Measurements from ENCODE around the gene LALBA. TPM values are rescaled to one million over a fixed set of nuclear protein-coding genes. Genes with fewer than 3 reads are reported as not detected.
"Not testable (repeated sequence)": the region's sequence is repeated elsewhere in the genome, so short reads cannot be mapped to it uniquely, and the experiment has no call there.

The LALBA gene
- total RNA-seq, 4 donors from 2014 or later = not detected

DNA sequence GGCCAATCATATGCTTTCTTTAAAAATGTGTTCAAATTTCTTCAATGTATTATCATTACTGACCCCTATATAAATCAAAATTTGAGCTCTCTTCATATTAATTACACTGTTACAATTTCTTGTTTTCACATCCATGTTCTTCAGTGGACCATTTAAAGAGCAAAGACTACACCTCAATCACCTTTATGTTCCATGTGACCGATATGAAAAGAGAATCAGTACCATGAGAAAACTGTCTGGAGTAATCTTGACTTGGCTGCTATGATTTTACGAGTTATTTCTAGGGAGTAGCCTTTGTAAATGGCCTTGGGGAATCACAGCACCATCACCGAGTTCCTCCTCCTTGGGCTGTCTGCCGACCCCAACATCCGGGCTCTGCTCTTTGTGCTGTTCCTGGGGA lies 44.5 kb downstream of the LALBA start, which contains the start of gene OR8S1:
Gene OR8S1 (plus strand): TSS at position 301 of the 400 bp plus-strand sequence. CDS start 0 bp downstream, at position 301.
- no peaks in the 10 kb centered on the region for H3K4me1 ChIP-seq
- H3K36me3 ChIP-seq = no peaks in the 10 kb centered on the region
- no peak for DNase-seq (ENCODE audit: low spot score in 2 of 2)
- no peak within 1 kb of the TSS for H3K4me3 ChIP-seq
- H3K27me3 ChIP-seq = no peaks in the 10 kb centered on the region
- H3K27ac ChIP-seq = no peak within 1 kb of the TSS
- no peaks in the 10 kb centered on the region for H3K9me3 ChIP-seq
- 82 to 89% methylated on average over 5 of the region's 5 CpGs for WGBS, 2 donors
- TF ChIP-seq POLR2A (IDR thresholded peaks at IDR 0.05) = no peak
- TF ChIP-seq, protein P1, sequence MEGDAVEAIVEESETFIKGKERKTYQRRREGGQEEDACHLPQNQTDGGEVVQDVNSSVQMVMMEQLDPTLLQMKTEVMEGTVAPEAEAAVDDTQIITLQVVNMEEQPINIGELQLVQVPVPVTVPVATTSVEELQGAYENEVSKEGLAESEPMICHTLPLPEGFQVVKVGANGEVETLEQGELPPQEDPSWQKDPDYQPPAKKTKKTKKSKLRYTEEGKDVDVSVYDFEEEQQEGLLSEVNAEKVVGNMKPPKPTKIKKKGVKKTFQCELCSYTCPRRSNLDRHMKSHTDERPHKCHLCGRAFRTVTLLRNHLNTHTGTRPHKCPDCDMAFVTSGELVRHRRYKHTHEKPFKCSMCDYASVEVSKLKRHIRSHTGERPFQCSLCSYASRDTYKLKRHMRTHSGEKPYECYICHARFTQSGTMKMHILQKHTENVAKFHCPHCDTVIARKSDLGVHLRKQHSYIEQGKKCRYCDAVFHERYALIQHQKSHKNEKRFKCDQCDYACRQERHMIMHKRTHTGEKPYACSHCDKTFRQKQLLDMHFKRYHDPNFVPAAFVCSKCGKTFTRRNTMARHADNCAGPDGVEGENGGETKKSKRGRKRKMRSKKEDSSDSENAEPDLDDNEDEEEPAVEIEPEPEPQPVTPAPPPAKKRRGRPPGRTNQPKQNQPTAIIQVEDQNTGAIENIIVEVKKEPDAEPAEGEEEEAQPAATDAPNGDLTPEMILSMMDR (IDR thresholded peaks at IDR 0.05) = no peak
- TF ChIP-seq EP300 (IDR thresholded peaks at IDR 0.05) = no peak

DNA sequence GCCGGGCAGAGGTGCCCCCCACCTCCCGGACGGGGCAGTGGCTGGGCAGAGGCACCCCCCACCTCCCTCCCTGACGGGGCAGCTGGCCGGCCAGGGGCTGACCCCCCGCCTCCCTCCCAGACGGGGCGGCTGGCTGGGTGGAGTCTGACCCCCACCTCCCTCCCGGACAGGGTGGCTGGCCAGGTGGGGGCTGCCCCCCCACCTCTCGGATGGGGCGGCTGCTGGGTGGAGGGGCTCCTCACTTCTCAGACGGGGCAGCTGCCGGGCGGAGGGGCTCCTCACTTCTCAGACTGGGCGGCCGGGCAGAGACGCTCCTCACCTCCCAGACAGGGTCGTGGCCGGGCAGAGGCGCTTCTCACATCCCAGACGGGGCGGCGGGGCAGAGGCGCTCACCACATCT lies 49.5 kb downstream of the LALBA start:
- H3K4me1 ChIP-seq; H3K27me3 ChIP-seq; DNase-seq (ENCODE audit: low spot score in 2 of 2); H3K9me3 ChIP-seq; H3K36me3 ChIP-seq; H3K27ac ChIP-seq; H3K4me3 ChIP-seq: not testable (repeated sequence)
- 88 to 95% methylated on average over 12 to 23 of the region's 24 CpGs for WGBS, 2 donors

Other genes with a start within 250 kb of the LALBA start
- gene ZNF641, start 219.1 kb downstream of the LALBA start, total RNA-seq = 10 to 100 TPM; 20.2 to 32.4 (median 23.7) TPM
- gene ANP32D, start 97.5 kb downstream of the LALBA start, total RNA-seq = under 1 TPM in 1 of 4 donors, not detected in 3; 0.39 TPM
- gene C12orf54, start 87.5 kb downstream of the LALBA start, total RNA-seq = 1 to 10 TPM in 1 of 4 donors, not detected in 3; 1.3 TPM
- gene OR8S1, start 44.4 kb downstream of the LALBA start, total RNA-seq = under 1 TPM in 1 of 4 donors, not detected in 3; 0.78 TPM
- 100 to 1,000 TPM in 1 of 4 donors, 10 to 100 TPM in 3; 58.4 to 101 (median 69.4) TPM for gene KANSL2, start 112.2 kb upstream of the LALBA start, total RNA-seq
- 10 to 100 TPM; 21.3 to 32.1 (median 24.9) TPM for gene CCNT1, start 146.7 kb upstream of the LALBA start, total RNA-seq
- gene ADCY6, start 219.0 kb upstream of the LALBA start, total RNA-seq = 10 to 100 TPM; 53.3 to 74.7 (median 57.1) TPM
- gene CACNB3, start 248.4 kb upstream of the LALBA start, total RNA-seq = 10 to 100 TPM in 3 of 4 donors, 1 to 10 TPM in 1; 9.8 to 31.2 (median 20.7) TPM

Measured in tibial nerve (tissue), 4 donors.